Breast epithelium (tissue), 3 donors: ENCODE results near the gene FOLH1. TPM values are rescaled to one million over a fixed set of nuclear protein-coding genes. Genes with fewer than 3 reads are reported as not detected.

Experiments used
- total RNA-seq, 3 donors: library from RNA; depleted of rRNA; stranded (reverse); fragments of >200 nt; gene quantifications; one replicate each; pipeline ENCODE4 v1.1.0, GENCODE V29; 2016

FOLH1 gene
- total RNA-seq, 3 donors from 2014 or later, result 0.16 to 8.2 (median 7.8) TPM

Other genes with a start within 250 kb of the FOLH1 start
- gene TRIM51G, start 224.7 kb downstream of the FOLH1 start, total RNA-seq, result not detected
- not detected for gene TRIM49B, start 179.8 kb downstream of the FOLH1 start, total RNA-seq
- gene TRIM64C, start 149.5 kb downstream of the FOLH1 start, total RNA-seq, result not detected